K562 (cell line): ENCODE data around the gene MED17. TPM values are rescaled to one million over a fixed set of nuclear protein-coding genes. Genes with fewer than 3 reads are reported as not detected.

Experiments used
- BMI1 ChIP-seq: fragments of 150-350 bp; IDR thresholded peaks from 2 replicates; pipeline ENCODE4 v1.6.1; 2014; ENCODE audit warnings: low read length
- CREB1 ChIP-seq, 2 experiments: sonication (generic) in 1 of 2; formaldehyde crosslinking in 1 of 2; IDR thresholded peaks; 2 replicates each; pipeline versions ENCODE4 v1.6.1 to v1.8.0; 2012 to 2022; ENCODE audit warnings: inconsistent platforms in 1 of 2, mild to moderate bottlenecking in 1 of 2, missing genetic modification reagents in 1 of 2, moderate library complexity in 1 of 2
- E2F6 ChIP-seq, 2 experiments: IDR thresholded peaks; 2 replicates each; pipeline ENCODE4 v1.6.1; 2011; ENCODE audit warnings: borderline replicate concordance in 1 of 2, control low read depth in 1 of 2, low read depth in 1 of 2, low read length in 1 of 2, mild to moderate bottlenecking in 1 of 2, mixed read lengths in 1 of 2, moderate library complexity in 1 of 2; ENCODE audit not compliant: insufficient read depth in 1 of 2, insufficient read length in 1 of 2, poor library complexity in 1 of 2, severe bottlenecking in 1 of 2; ENCODE audit errors: extremely low read depth in 1 of 2
- ETS2 ChIP-seq: IDR thresholded peaks from 2 replicates; pipeline ENCODE4 v1.6.1; 2016; ENCODE audit warnings: borderline replicate concordance, missing genetic modification characterization, mild to moderate bottlenecking, moderate library complexity, missing compliant biosample characterization; ENCODE audit not compliant: poor library complexity, severe bottlenecking
- HDAC8 ChIP-seq: fragments of 450-650 bp; IDR thresholded peaks from 2 replicates; pipeline ENCODE4 v1.6.1; 2016; ENCODE audit warnings: mild to moderate bottlenecking, missing genetic modification characterization, moderate library complexity, missing compliant biosample characterization
- IRF1 ChIP-seq: sonication (generic); formaldehyde crosslinking; IDR thresholded peaks from 2 replicates; pipeline ENCODE4 v1.8.0; 2022; ENCODE audit warnings: missing genetic modification reagents, mild to moderate bottlenecking, borderline replicate concordance
- JUN ChIP-seq, 2 experiments: sonication (generic) in 1 of 2; formaldehyde crosslinking in 1 of 2; IDR thresholded peaks; 2 replicates each; pipeline versions ENCODE4 v1.6.1 to v1.8.0; 2012 to 2022; ENCODE audit warnings: borderline replicate concordance in 2 of 2, mild to moderate bottlenecking in 2 of 2, improper control_type of control experiment in 1 of 2, low read depth in 1 of 2, low read length in 1 of 2, missing genetic modification reagents in 1 of 2
- KDM1A ChIP-seq, 2 experiments: fragments of 450-650 bp; IDR thresholded peaks; 2 replicates each; pipeline ENCODE4 v1.6.1; 2016; ENCODE audit warnings: mild to moderate bottlenecking in 2 of 2
- PPARD ChIP-seq: fragments of 250-450 bp; sonication (Bioruptor Pico); IDR thresholded peaks from 2 replicates; pipeline ENCODE4 v1.8.0; 2022; ENCODE audit warnings: inconsistent platforms, mild to moderate bottlenecking, moderate library complexity
- PREB ChIP-seq: sonication (generic); formaldehyde crosslinking; IDR thresholded peaks from 2 replicates; pipeline ENCODE4 v1.8.1; 2023; ENCODE audit warnings: mild to moderate bottlenecking, missing genetic modification reagents
- RBM14 ChIP-seq: fragments of 200-400 bp; formaldehyde crosslinking; IDR thresholded peaks from 2 replicates; pipeline ENCODE4 v1.6.1; 2018; ENCODE audit warnings: low read depth, mild to moderate bottlenecking, low read length, moderate library complexity, borderline replicate concordance; ENCODE audit not compliant: insufficient read depth
- TBL1XR1 ChIP-seq, 2 experiments: IDR thresholded peaks; 2 replicates each; pipeline ENCODE4 v1.6.1; 2012; ENCODE audit warnings: improper control_type of control experiment in 2 of 2, low read length in 2 of 2, mild to moderate bottlenecking in 1 of 2
- THRA ChIP-seq: fragments of 450-650 bp; IDR thresholded peaks from 2 replicates; pipeline ENCODE4 v1.6.1; 2017; ENCODE audit warnings: mild to moderate bottlenecking, moderate library complexity
- ZBTB11 ChIP-seq, 3 experiments: fragments of 200-800 bp in 1 of 3; fragments of 250-450 bp in 1 of 3; fragments of 450-650 bp in 1 of 3; sonication (Bioruptor Pico) in 1 of 3; sonication (Bioruptor generic) in 1 of 3; formaldehyde crosslinking in 1 of 3; IDR thresholded peaks; 2 replicates each; pipeline versions ENCODE4 v1.6.1 to v1.8.0; 2016 to 2022; ENCODE audit warnings: mild to moderate bottlenecking in 2 of 3, missing genetic modification characterization in 2 of 3, missing compliant biosample characterization in 1 of 3, moderate library complexity in 1 of 3
- ZNF23 ChIP-seq: fragments of 250-450 bp; sonication (Bioruptor Pico); IDR thresholded peaks from 2 replicates; pipeline ENCODE4 v1.4.0; 2020; ENCODE audit warnings: mild to moderate bottlenecking
- ZNF583 ChIP-seq: fragments of 250-450 bp; sonication (Bioruptor Pico); IDR thresholded peaks from 2 replicates; pipeline ENCODE4 v1.4.0; 2020
- polyA plus RNA-seq, 8 experiments: library from polyadenylated mRNA; depleted of rRNA in 4 of 8; stranded (reverse) in 5 of 8; unstranded in 3 of 8; fragments of >200 nt; fragmentation: Nextera tagmentation in 2 of 8; fragmentation: Illumina TruSeq in 1 of 8; extraction: Ambion mirVana in 2 of 8; extraction: Trizol in 1 of 8; gene quantifications; 2 replicates each; pipeline versions ENCODE4 v1.2.1 to v1.2.3, GENCODE V29; 2011 to 2014; ENCODE audit warnings: inconsistent platforms in 1 of 8, missing spikeins in 1 of 8
- total RNA-seq, 7 experiments: library from RNA; depleted of rRNA in 6 of 7; stranded (reverse); fragments of >200 nt in 6 of 7; fragmentation: Illumina TruSeq in 2 of 7; extraction: Trizol in 2 of 7; gene quantifications; 2 replicates each; pipeline versions ENCODE4 v1.2.1 to v1.2.3, GENCODE V29; 2011 to 2021; ENCODE audit warnings: low replicate concordance in 1 of 7

The MED17 gene
- total and polyA plus RNA-seq, 9 of the 15 experiments (the other 6 are each of a cell fraction or from before 2014, with no cell fraction given): 6.7 to 34.7 (median 26.8) TPM

- TF ChIP-seq THRA (no peak), PPARD (CRISPR knock-in tag) (no peak), JUN (IDR thresholded peaks at IDR 0.05; ENCODE audit: borderline replicate concordance, low read depth, low read length) (peak; percentile 39; the same call in 1 of the 2 replicates), JUN (CRISPR knock-in tag; IDR thresholded peaks at IDR 0.05; ENCODE audit: borderline replicate concordance) (no peak), TBL1XR1 (IDR thresholded peaks at IDR 0.05; ENCODE audit: low read length in 2 of 2) (0 out of 4 replicates have a peak, but pooled peaks of 1 of the 2 experiments have one; percentile 12), CREB1 (IDR thresholded peaks at IDR 0.05) (peak; percentile 64), CREB1 (CRISPR knock-in tag; IDR thresholded peaks at IDR 0.05) (0 out of 2 replicates have a peak, but pooled peaks have one; percentile 51), ZNF23 (CRISPR knock-in tag) (no peak), ETS2 (tag) (no peak), E2F6 (IDR thresholded peaks at IDR 0.05; ENCODE audit: borderline replicate concordance in 1 of 2, extremely low read depth in 1 of 2, insufficient read depth in 1 of 2, insufficient read length in 1 of 2, low read depth in 1 of 2, low read length in 1 of 2, poor library complexity in 1 of 2, severe bottlenecking in 1 of 2) (peak; percentile 12 to 79), KDM1A (IDR thresholded peaks at IDR 0.05) (peak in 1 of 2 experiments; percentile 51; a peak in 1 of 4 replicates), HDAC8 (tag) (no peak), ZBTB11 (CRISPR knock-in tag; IDR thresholded peaks at IDR 0.05) (peak in 2 of 3 experiments; percentile 51 to 82; a peak in 2 of 6 replicates), IRF1 (CRISPR knock-in tag) (no peak), BMI1 (no peak), PREB (CRISPR knock-in tag) (peak; percentile 84; the same call in 1 of the 2 replicates), ZNF583 (CRISPR knock-in tag) (no peak), RBM14 (no peak)
Observed at GRCh38 chr11:93784145-93784934, at the start of gene MED17 (continued).
